Measurements from ENCODE around the gene IL13. TPM values are rescaled to one million over a fixed set of nuclear protein-coding genes. Genes with fewer than 3 reads are reported as not detected.

The IL13 gene
- total RNA-seq, 4 donors from 2014 or later: not detected

DNA sequence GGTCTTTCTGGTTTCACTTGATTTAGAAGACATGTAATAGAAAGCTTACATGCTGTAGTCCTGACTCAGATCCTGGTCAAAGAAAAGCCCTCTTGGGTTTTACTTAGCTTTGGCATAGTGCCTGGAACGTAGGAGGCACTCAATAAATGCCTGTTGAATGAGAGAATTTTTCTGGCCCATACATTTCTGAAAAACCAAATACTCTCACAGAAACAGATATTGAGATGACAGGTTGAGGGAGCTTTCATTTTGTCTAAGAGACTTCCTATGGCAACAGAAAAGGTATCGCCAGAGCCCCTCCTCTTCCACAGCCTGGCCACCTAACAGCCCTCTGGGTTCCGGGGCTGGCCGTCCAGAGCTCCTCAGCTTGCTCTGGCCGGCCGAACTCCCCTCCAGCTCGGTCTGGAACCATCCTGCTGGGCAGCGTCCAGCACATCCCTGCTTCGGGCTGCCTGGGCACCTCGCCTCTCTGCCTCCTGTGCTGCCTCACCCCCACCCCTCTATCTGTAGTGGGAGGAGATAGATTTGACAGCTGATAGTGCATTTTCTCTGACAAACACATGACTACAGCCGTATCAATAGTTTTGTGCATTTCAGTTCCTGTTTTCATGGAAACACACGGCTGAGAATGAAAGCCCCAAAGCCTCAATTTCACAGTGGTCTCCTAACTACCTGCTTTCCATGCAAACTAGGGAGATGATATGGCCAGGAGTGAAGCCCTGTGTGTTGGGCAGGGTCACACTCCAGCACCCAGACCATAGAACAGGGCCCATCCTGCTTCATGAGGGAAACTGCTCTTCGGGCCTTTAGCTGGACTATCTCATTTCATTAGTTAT lies 16.9 kb downstream of the IL13 start:
- Histone ChIP-seq H3K27ac (replicated peaks in 1 of 4) (peak overlapping the region; percentile 49 to 70 (median 60)), H3K9me3 (no peaks in the 10 kb centered on the region), H3K4me3 (no peak overlapping the region), H3K27me3 (no peaks in the 10 kb centered on the region), H3K4me1 (peaks cover 0 to 24% (median 17%) of the 10 kb centered on the region in 4 donors), H3K36me3 (no peaks in the 10 kb centered on the region)
- no peak for TF ChIP-seq POLR2A (IDR thresholded peaks at IDR 0.05; ENCODE audit: low read depth)
- TF ChIP-seq, protein P1, sequence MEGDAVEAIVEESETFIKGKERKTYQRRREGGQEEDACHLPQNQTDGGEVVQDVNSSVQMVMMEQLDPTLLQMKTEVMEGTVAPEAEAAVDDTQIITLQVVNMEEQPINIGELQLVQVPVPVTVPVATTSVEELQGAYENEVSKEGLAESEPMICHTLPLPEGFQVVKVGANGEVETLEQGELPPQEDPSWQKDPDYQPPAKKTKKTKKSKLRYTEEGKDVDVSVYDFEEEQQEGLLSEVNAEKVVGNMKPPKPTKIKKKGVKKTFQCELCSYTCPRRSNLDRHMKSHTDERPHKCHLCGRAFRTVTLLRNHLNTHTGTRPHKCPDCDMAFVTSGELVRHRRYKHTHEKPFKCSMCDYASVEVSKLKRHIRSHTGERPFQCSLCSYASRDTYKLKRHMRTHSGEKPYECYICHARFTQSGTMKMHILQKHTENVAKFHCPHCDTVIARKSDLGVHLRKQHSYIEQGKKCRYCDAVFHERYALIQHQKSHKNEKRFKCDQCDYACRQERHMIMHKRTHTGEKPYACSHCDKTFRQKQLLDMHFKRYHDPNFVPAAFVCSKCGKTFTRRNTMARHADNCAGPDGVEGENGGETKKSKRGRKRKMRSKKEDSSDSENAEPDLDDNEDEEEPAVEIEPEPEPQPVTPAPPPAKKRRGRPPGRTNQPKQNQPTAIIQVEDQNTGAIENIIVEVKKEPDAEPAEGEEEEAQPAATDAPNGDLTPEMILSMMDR (IDR thresholded peaks at IDR 0.05): no peak
- TF ChIP-seq EP300 (IDR thresholded peaks at IDR 0.05): no peak
- no peak for TF ChIP-seq POLR2AphosphoS5 (IDR thresholded peaks at IDR 0.05)
- peak; percentile 87 for DNase-seq (ENCODE audit: extremely low spot score)
- intact Hi-C loops (cut with DNase I): no loop called here
- 54% methylated on average over 5 of the region's 13 CpGs for WGBS

- no peak for TF ChIP-seq EP300 (IDR thresholded peaks at IDR 0.05)
- no peak for TF ChIP-seq POLR2A (IDR thresholded peaks at IDR 0.05; ENCODE audit: low read depth)
- no peak for TF ChIP-seq POLR2AphosphoS5 (IDR thresholded peaks at IDR 0.05)
- TF ChIP-seq, protein P1 (IDR thresholded peaks at IDR 0.05): no peak
- no peak overlapping the region for H3K27ac ChIP-seq (replicated peaks in 1 of 4)
- H3K4me3 ChIP-seq: no peak overlapping the region
- intact Hi-C loops (cut with DNase I): no loop called here
- H3K36me3 ChIP-seq: no peaks in the 10 kb centered on the region
- H3K27me3 ChIP-seq: no peaks in the 10 kb centered on the region
- DNase-seq (ENCODE audit: extremely low spot score): peak; percentile 72
- peaks cover 0 to 24% (median 17%) of the 10 kb centered on the region in 4 donors for H3K4me1 ChIP-seq
- 95% methylated on average over 9 of the region's 11 CpGs for WGBS
- no peaks in the 10 kb centered on the region for H3K9me3 ChIP-seq
Measured at GRCh38 chr5:132675936-132676689, 18.1 kb downstream of the IL13 start.

DNA sequence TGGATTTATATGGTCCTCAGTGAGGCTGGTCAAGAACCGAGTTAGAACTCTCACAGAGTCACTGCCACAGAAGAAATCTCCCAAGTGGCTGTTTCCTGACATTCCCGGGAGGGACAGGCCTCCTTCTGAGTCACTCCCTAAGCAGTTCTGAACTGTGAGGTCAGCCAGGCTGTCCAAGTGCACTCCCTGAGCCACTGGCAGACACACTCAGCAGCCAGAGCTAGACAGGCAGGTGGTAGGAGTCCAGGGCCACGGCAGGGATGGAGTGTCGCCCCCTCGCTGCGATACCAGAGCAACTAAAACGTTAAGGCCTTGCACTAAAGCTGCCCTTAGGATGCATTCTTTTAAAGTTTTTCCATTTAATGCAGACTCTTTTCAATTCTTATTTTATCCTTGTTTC lies 19.2 kb downstream of the IL13 start:
- WGBS: 34% methylated on average over 6 of the region's 7 CpGs
- no peaks in the 10 kb centered on the region for H3K36me3 ChIP-seq
- intact Hi-C loops (cut with DNase I): no loop called here
- no peak overlapping the region for H3K4me3 ChIP-seq
- no peak for TF ChIP-seq POLR2A (IDR thresholded peaks at IDR 0.05; ENCODE audit: low read depth)
- TF ChIP-seq EP300 (IDR thresholded peaks at IDR 0.05): no peak
- TF ChIP-seq POLR2AphosphoS5 (IDR thresholded peaks at IDR 0.05): peak in 1 of 2 donors; percentile 29
- TF ChIP-seq, protein P1 (IDR thresholded peaks at IDR 0.05): peak in 1 of 3 experiments; percentile 26
- no peaks in the 10 kb centered on the region for H3K9me3 ChIP-seq
- DNase-seq (ENCODE audit: extremely low spot score): peak; percentile 86
- H3K4me1 ChIP-seq: peaks cover 0 to 24% (median 17%) of the 10 kb centered on the region in 4 donors
- H3K27ac ChIP-seq (replicated peaks in 1 of 4): peak overlapping the region in 3 of 4 donors; percentile 8 to 52 (median 22)
- no peaks in the 10 kb centered on the region for H3K27me3 ChIP-seq

DNA sequence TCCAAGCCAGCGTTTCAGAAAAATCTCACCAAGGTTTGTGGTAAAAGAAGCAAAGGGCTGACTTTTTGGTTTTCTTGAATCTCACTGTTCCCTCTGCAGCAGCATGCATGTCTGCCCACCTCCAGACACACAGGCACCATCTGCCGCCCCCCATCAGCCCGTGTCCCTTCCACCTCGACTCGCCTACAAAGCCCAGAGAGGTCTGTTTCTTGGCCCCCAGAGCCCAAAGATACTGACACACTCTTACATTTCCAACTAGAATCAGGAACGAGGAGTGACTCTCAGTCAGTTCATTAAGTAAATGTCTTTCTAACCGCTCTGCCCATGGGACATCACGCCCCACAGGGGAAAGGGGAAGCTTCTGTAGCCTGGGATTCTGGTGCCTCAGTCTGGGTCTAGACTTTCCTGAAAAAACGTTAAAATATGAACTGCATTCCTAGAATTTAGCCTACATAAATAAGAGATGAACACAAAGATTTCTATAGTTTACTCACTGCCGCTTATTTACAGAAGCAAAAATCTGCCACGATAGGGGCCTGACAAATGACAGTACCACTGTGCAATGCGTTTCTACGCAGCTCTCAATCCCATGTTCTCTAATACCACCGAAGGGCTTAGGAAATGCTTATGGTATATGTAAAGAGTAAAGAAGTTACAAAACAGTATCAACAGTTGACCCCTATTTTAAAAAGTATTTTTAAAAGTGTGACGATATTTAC lies 19.9 kb downstream of the IL13 start:
- Histone ChIP-seq H3K9me3 (no peaks in the 10 kb centered on the region), H3K27ac (replicated peaks in 1 of 4) (no peak overlapping the region), H3K4me3 (no peak overlapping the region), H3K4me1 (peaks cover 0 to 24% (median 17%) of the 10 kb centered on the region in 4 donors), H3K36me3 (no peaks in the 10 kb centered on the region), H3K27me3 (no peaks in the 10 kb centered on the region)
- intact Hi-C loops (cut with DNase I): no loop called here
- 86% methylated on average over 15 of the region's 15 CpGs for WGBS
- TF ChIP-seq, protein P1 (IDR thresholded peaks at IDR 0.05): no peak
- TF ChIP-seq POLR2A (IDR thresholded peaks at IDR 0.05; ENCODE audit: low read depth) (no peak), POLR2AphosphoS5 (IDR thresholded peaks at IDR 0.05) (no peak), EP300 (IDR thresholded peaks at IDR 0.05) (no peak)
- peak; percentile 79 for DNase-seq (ENCODE audit: extremely low spot score)

Data from esophagus muscularis mucosa (tissue), 4 donors.